ENCODE data around the gene PLCG1. TPM values are rescaled to one million over a fixed set of nuclear protein-coding genes. Genes with fewer than 3 reads are reported as not detected.

PLCG1 gene
- total RNA-seq, 1 donor from 2014 or later: 89.3 TPM

DNA sequence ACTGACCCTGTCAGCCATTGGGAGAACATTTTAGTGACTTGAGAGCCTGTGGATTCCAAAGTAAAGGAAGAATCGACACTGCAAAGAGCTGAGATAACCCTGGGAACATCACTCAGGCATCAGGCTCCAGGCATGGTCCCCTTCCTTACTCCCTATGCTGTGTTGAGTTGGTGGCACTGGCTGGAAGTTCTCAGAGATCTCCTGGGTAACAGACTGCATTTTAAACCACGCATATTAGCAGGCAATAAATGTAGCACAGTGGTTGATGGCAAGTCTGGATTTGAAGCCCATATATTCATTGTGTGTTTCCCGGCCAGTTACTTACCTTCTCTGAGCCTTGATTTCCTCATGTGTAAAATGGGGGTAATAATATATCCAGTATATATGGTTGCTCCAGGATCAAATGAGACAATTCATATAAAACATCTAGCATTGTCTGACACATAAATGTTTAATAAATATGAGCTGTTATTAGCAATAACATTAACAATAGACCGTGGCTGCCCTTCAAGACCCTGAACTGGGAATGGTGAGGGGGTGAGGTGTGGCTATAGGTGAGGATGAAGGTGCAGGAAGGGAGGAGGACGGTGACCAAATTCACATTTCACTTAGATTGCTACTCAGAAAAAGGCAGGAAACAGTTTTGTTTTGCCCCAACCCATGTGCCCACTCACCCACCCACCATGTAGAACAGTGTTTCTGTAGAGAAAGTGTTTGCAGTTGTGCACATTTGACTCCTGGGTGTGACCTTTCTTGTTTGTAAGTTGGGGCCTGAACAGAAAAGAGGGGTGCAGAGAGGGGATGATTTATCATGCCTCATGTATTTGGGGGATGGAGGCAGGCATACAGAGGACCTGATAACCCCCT, 2.1 kb downstream of the PLCG1 start:
- peak overlapping the region; percentile 84 for H3K4me3 ChIP-seq (ENCODE audit: low read depth, low read length)
- no peak for DNase-seq (ENCODE audit: low read depth)
- H3K27me3 ChIP-seq (ENCODE audit: control insufficient read depth, insufficient read depth, low read length): no peaks in the 10 kb centered on the region
- H3K36me3 ChIP-seq (ENCODE audit: control insufficient read depth, insufficient read depth, low read length): no peaks in the 10 kb centered on the region
- TF ChIP-seq, protein P1, sequence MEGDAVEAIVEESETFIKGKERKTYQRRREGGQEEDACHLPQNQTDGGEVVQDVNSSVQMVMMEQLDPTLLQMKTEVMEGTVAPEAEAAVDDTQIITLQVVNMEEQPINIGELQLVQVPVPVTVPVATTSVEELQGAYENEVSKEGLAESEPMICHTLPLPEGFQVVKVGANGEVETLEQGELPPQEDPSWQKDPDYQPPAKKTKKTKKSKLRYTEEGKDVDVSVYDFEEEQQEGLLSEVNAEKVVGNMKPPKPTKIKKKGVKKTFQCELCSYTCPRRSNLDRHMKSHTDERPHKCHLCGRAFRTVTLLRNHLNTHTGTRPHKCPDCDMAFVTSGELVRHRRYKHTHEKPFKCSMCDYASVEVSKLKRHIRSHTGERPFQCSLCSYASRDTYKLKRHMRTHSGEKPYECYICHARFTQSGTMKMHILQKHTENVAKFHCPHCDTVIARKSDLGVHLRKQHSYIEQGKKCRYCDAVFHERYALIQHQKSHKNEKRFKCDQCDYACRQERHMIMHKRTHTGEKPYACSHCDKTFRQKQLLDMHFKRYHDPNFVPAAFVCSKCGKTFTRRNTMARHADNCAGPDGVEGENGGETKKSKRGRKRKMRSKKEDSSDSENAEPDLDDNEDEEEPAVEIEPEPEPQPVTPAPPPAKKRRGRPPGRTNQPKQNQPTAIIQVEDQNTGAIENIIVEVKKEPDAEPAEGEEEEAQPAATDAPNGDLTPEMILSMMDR (IDR thresholded peaks at IDR 0.05; ENCODE audit: insufficient read depth, low read length, poor library complexity, severe bottlenecking): no peak

DNA sequence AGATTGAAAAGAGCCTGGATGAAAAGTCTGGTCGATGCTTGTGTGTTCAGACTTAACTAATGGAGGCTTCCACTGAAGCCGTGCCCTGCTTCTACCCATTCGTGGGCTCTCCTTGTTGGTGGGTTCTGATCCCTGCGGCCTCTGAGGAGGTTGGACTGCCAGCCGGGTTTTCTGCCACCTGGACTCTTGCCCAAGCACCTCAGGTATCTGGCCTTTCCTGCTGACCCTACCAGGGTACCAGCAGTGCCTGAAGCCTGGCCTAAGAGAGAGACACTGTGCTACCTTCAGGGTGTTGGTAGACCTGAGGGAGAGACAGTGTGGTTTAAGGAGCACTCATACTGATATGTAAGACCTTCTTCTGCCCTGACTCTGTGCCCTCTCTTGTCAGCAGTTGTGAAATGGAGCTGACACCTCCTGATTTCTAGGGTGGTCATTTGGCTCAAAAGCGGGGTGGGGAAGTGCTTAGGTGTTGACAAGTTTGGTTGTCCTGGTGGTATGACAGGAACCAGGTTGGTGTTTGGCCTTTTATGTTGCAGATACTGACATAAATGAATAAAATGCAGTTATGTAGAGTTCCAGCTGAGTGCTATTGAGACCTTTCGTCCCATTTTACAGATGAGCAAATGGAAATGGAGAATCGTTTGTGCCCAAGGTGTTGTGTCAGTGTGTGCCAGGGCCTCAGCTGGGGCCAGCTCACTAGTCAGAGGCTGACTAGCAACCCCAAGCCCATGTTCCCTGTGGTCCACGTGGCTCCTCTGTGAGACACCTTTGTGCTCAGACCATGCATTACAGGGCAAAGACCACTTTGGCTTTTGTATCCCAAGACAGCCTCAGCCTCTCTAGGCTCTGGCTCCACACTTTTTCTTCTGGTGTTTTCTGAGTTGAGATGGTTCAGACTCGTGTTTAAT, 3.1 kb downstream of the PLCG1 start:
- TF ChIP-seq, protein P1 (IDR thresholded peaks at IDR 0.05; ENCODE audit: insufficient read depth, low read length, poor library complexity, severe bottlenecking): no peak
- H3K27me3 ChIP-seq (ENCODE audit: control insufficient read depth, insufficient read depth, low read length): no peaks in the 10 kb centered on the region
- H3K36me3 ChIP-seq (ENCODE audit: control insufficient read depth, insufficient read depth, low read length): no peaks in the 10 kb centered on the region
- H3K4me3 ChIP-seq (ENCODE audit: low read depth, low read length): no peak overlapping the region
- no peak for DNase-seq (ENCODE audit: low read depth)

DNA sequence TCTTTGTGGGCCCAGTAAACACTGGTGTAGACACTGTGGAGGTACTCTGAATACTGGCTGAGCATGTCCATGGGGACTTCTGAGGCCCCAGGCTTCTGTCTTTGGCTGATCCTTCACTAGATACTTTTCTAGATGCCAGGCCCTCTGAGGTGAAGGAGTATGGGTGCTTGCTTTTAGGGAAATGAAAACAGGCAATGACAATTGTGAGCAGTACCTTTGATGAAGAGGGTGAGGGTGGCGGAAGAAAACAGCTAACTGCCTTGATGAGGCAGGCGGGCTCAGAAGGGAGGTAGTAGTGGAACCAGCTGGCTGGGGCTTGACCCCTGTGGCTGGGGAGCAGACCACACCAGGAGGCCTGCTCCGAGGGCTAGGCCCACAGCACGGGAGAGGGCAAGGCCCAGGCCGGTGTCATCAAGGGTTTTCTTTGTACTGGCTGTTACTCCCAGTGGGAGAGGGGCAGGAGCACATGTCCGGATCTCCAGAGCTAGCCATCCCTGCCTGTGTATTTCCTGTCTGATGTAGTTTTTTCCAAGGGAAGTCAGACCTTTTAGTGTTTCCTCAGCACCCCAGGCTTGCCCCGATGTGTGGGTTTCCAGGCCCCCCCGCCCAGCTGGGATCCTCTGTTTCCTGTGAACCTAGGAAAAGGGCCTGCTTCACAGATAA, 3.9 kb downstream of the PLCG1 start:
- DNase-seq (ENCODE audit: low read depth): no peak
- no peak overlapping the region for H3K4me3 ChIP-seq (ENCODE audit: low read depth, low read length)
- TF ChIP-seq, protein P1 (IDR thresholded peaks at IDR 0.05; ENCODE audit: insufficient read depth, low read length, poor library complexity, severe bottlenecking): no peak
- H3K27me3 ChIP-seq (ENCODE audit: control insufficient read depth, insufficient read depth, low read length): no peaks in the 10 kb centered on the region
- no peaks in the 10 kb centered on the region for H3K36me3 ChIP-seq (ENCODE audit: control insufficient read depth, insufficient read depth, low read length)

DNA sequence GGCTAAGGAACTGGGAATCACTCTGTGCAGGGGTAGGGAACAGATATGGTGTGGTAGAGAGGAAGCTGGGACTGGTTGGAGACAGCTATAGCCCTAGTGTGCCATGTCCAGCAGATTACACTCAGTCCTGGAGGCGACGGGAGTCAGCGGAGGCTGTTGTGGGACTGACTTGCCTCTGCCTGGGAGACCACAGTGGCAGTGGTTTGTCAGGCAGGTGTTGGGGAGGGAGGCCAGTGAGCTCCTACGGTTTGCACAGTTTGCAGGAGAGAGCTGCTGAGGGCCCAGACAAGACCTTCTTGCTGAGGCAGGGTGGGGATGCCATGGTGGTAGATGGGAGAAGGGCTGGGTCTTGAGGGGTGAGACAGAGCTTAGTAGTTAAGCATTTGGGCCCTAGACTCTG, 4.9 kb downstream of the PLCG1 start:
- Histone ChIP-seq H3K4me3 (ENCODE audit: low read depth, low read length) (no peak overlapping the region), H3K36me3 (ENCODE audit: control insufficient read depth, insufficient read depth, low read length) (no peaks in the 10 kb centered on the region)
- TF ChIP-seq, protein P1 (IDR thresholded peaks at IDR 0.05; ENCODE audit: insufficient read depth, low read length, poor library complexity, severe bottlenecking): no peak

DNA sequence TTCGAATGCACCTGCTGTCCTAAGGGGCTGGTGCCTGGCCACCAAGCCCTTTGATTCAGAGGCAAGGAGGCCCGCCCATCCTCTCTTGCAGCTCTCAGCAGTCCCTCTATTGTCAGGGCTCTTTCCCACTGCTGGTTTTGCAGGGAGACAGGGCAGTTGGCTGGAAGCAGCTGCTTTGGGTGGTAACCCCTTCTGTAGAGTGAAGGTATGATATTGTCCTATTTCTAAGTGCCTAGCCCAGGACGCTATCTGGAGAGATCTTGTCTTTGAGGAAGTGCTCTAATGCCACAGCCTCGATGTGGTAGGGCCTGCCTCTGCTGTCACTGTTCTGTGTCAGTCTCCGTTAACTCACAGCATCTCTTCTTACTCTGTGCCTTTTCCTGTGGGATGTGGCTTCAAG, 5.6 kb downstream of the PLCG1 start:
- Histone ChIP-seq H3K27me3 (ENCODE audit: control insufficient read depth, insufficient read depth, low read length) (no peaks in the 10 kb centered on the region), H3K4me3 (ENCODE audit: low read depth, low read length) (no peak overlapping the region), H3K36me3 (ENCODE audit: control insufficient read depth, insufficient read depth, low read length) (no peaks in the 10 kb centered on the region)
- TF ChIP-seq, protein P1 (IDR thresholded peaks at IDR 0.05; ENCODE audit: insufficient read depth, low read length, poor library complexity, severe bottlenecking): no peak
- DNase-seq (ENCODE audit: low read depth): no peak

More for the DNA sequence above, 4.9 kb downstream of the PLCG1 start:
- no peaks in the 10 kb centered on the region for H3K27me3 ChIP-seq (ENCODE audit: control insufficient read depth, insufficient read depth, low read length)
- DNase-seq (ENCODE audit: low read depth): no peak

Measured in kidney epithelial cell (primary cell).